Prostate gland (tissue), 2 donors: ENCODE data around the gene MAPK14.

Experiments
- CTCF ChIP-seq, 4 experiments: fragments of 200-600 bp in 2 of 4; fragments of 450-650 bp in 2 of 4; sonication (generic) in 2 of 4; IDR thresholded peaks; 1 replicate in 3 of 4; 2 replicates in 1 of 4; pipeline ENCODE4 v1.5.1; 2016 to 2019; ENCODE audit warnings: antibody characterized with exemption in 4 of 4, mild to moderate bottlenecking in 2 of 4, moderate library complexity in 2 of 4
- POLR2A ChIP-seq: fragments of 450-650 bp; IDR thresholded peaks from one replicate; pipeline ENCODE4 v1.6.1; 2016; ENCODE audit warnings: antibody characterized with exemption, mild to moderate bottlenecking
- POLR2AphosphoS5 ChIP-seq: sonication (generic); formaldehyde crosslinking; IDR thresholded peaks from one replicate; pipeline ENCODE4 v1.6.1; 2017; ENCODE audit warnings: antibody characterized with exemption

DNA sequence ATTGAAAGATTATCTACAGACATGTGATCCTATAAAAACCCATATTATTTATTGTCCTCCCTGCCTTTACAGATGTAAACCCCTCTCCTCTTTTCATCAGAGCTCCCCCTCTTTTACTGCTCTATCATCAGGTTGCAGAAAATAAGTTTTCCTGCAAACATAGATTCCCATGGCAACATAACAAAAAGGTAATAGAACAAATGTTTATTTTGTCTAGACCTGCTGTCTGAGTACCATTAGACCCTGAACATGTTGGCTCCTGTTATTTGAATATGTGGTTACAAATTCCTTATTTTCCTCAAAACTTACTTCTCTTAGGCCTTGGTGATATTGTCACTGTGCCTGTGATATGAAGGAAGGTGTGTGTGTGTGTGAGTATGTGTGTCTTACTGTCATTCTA is 11.5 kb downstream of the MAPK14 start:
- TF ChIP-seq CTCF (IDR thresholded peaks at IDR 0.05) (no peak), POLR2AphosphoS5 (no peak), POLR2A (no peak)
